HUES64 (cell line): ENCODE results near the gene COX6A2.

Source experiments
- H3K27ac ChIP-seq: 2 replicates; pipeline ENCODE4 v1.7.0; 2013; ENCODE audit warnings: low read depth, low read length, inconsistent platforms
- H3K27me3 ChIP-seq: 2 replicates; pipeline ENCODE4 v1.6.1; 2013; ENCODE audit warnings: mild to moderate bottlenecking, low read length; ENCODE audit not compliant: insufficient read depth
- H3K36me3 ChIP-seq: 2 replicates; pipeline ENCODE4 v1.6.1; 2013; ENCODE audit warnings: mild to moderate bottlenecking, low read length; ENCODE audit not compliant: insufficient read depth
- H3K4me1 ChIP-seq: 2 replicates; pipeline ENCODE4 v1.6.1; 2013; ENCODE audit warnings: mild to moderate bottlenecking, low read length, moderate library complexity; ENCODE audit not compliant: insufficient read depth
- H3K4me3 ChIP-seq: 2 replicates; pipeline ENCODE4 v1.5.1; 2013; ENCODE audit warnings: mild to moderate bottlenecking, low read length, moderate library complexity
- H3K9ac ChIP-seq: 2 replicates; pipeline ENCODE4 v1.6.1; 2013; ENCODE audit warnings: mild to moderate bottlenecking, low read depth, low read length
- H3K9me3 ChIP-seq: 2 replicates; pipeline ENCODE4 v1.6.1; 2013; ENCODE audit warnings: low read depth, low read length; ENCODE audit not compliant: insufficient read depth
- WGBS: fragments of 150-250, 120-280 bp; methylation state at CpG from one replicate; pipeline ENCODE4 v1.1.7; 2013; ENCODE audit warnings: missing lambda C conversion rate; 5-methylcytosine and 5-hydroxymethylcytosine counted together

The COX6A2 gene

GRCh38 chr16:31471241-31471874 is 43.2 kb upstream of the COX6A2 start:
- H3K27ac ChIP-seq: no peak overlapping the region
- no peak overlapping the region; the same call in 1 of the 2 replicates for H3K9ac ChIP-seq
- no peaks in the 10 kb centered on the region for H3K9me3 ChIP-seq
- 0 out of 2 replicates have a peak, but pooled peaks cover 3% of the 10 kb centered on the region for H3K4me1 ChIP-seq
- peaks cover 7% of the 10 kb centered on the region; the same call in 1 of the 2 replicates for H3K36me3 ChIP-seq
- H3K4me3 ChIP-seq: peak overlapping the region; percentile 66
- peaks cover 45% of the 10 kb centered on the region for H3K27me3 ChIP-seq
- 52% methylated on average over 15 of the region's 15 CpGs for WGBS

- no peak overlapping the region for H3K9ac ChIP-seq
- peaks cover 38% of the 10 kb centered on the region for H3K27me3 ChIP-seq
- H3K4me3 ChIP-seq: no peak overlapping the region
- H3K4me1 ChIP-seq: 0 out of 2 replicates have a peak, but pooled peaks cover 3% of the 10 kb centered on the region
- no peak overlapping the region for H3K27ac ChIP-seq
- H3K9me3 ChIP-seq: no peaks in the 10 kb centered on the region
- peaks cover 7% of the 10 kb centered on the region; the same call in 1 of the 2 replicates for H3K36me3 ChIP-seq
- 93% methylated on average over 3 of the region's 3 CpGs for WGBS
These were observed 42.5 kb upstream of the COX6A2 start for GRCh38 chr16:31470615-31471014.

GRCh38 chr16:31467858-31468257 is 39.7 kb upstream of the COX6A2 start:
- no peak overlapping the region for H3K9ac ChIP-seq
- no peak overlapping the region for H3K27ac ChIP-seq
- H3K9me3 ChIP-seq: no peaks in the 10 kb centered on the region
- H3K36me3 ChIP-seq: peaks cover 13% of the 10 kb centered on the region; the same call in 1 of the 2 replicates
- peaks cover 16% of the 10 kb centered on the region for H3K27me3 ChIP-seq
- 93% methylated on average over 4 of the region's 5 CpGs for WGBS
- no peak overlapping the region for H3K4me3 ChIP-seq
- H3K4me1 ChIP-seq: 0 out of 2 replicates have a peak, but pooled peaks cover 3% of the 10 kb centered on the region

GRCh38 chr16:31467151-31467773 is 39.1 kb upstream of the COX6A2 start:
- Histone ChIP-seq H3K36me3 (peaks cover 13% of the 10 kb centered on the region; the same call in 1 of the 2 replicates), H3K9ac (no peak overlapping the region), H3K27ac (no peak overlapping the region), H3K27me3 (peaks cover 10% of the 10 kb centered on the region), H3K4me3 (no peak overlapping the region), H3K4me1 (0 out of 2 replicates have a peak, but pooled peaks cover 3% of the 10 kb centered on the region), H3K9me3 (no peaks in the 10 kb centered on the region)
- WGBS: 87% methylated on average over 3 of the region's 5 CpGs

- 94% methylated on average over 18 of the region's 18 CpGs for WGBS
- Histone ChIP-seq H3K27ac (no peak overlapping the region), H3K4me3 (no peak overlapping the region), H3K9me3 (no peaks in the 10 kb centered on the region), H3K27me3 (peaks cover 6% of the 10 kb centered on the region), H3K36me3 (peaks cover 13% of the 10 kb centered on the region; the same call in 1 of the 2 replicates), H3K4me1 (0 out of 2 replicates have a peak, but pooled peaks cover under 1% of the 10 kb centered on the region), H3K9ac (no peak overlapping the region)
These were observed 38.3 kb upstream of the COX6A2 start for GRCh38 chr16:31466381-31466841.

- Histone ChIP-seq H3K4me1 (no peaks in the 10 kb centered on the region), H3K36me3 (peaks cover 13% of the 10 kb centered on the region; the same call in 1 of the 2 replicates), H3K9ac (no peak overlapping the region), H3K27me3 (0 out of 2 replicates have a peak, but pooled peaks cover 1% of the 10 kb centered on the region), H3K9me3 (no peaks in the 10 kb centered on the region), H3K4me3 (no peak overlapping the region), H3K27ac (no peak overlapping the region)
- WGBS: 93% methylated on average over 20 of the region's 20 CpGs
These were observed 37.7 kb upstream of the COX6A2 start for GRCh38 chr16:31465788-31466370.

- Histone ChIP-seq H3K4me1 (no peaks in the 10 kb centered on the region; the same call in 1 of the 2 replicates), H3K4me3 (no peak overlapping the region), H3K36me3 (peaks cover 13% of the 10 kb centered on the region; the same call in 1 of the 2 replicates), H3K27ac (no peak overlapping the region), H3K27me3 (no peaks in the 10 kb centered on the region), H3K9me3 (no peaks in the 10 kb centered on the region), H3K9ac (no peak overlapping the region)
- WGBS: 95% methylated on average over 17 of the region's 17 CpGs
These were observed 36.7 kb upstream of the COX6A2 start for GRCh38 chr16:31464781-31465260.

- no peaks in the 10 kb centered on the region; the same call in 1 of the 2 replicates for H3K4me1 ChIP-seq
- H3K27ac ChIP-seq: no peak overlapping the region
- H3K36me3 ChIP-seq: peaks cover 13% of the 10 kb centered on the region; the same call in 1 of the 2 replicates
- WGBS: 95% methylated on average over 36 of the region's 36 CpGs
- no peak overlapping the region for H3K4me3 ChIP-seq
- no peaks in the 10 kb centered on the region for H3K27me3 ChIP-seq
- no peak overlapping the region for H3K9ac ChIP-seq
- no peaks in the 10 kb centered on the region for H3K9me3 ChIP-seq
These were observed 36.2 kb upstream of the COX6A2 start for GRCh38 chr16:31464348-31464769.

- H3K27ac ChIP-seq: no peak overlapping the region
- WGBS: 96% methylated on average over 35 of the region's 35 CpGs
- H3K9ac ChIP-seq: no peak overlapping the region
- H3K4me3 ChIP-seq: no peak overlapping the region
- H3K27me3 ChIP-seq: no peaks in the 10 kb centered on the region
- H3K36me3 ChIP-seq: peaks cover 12% of the 10 kb centered on the region; the same call in 1 of the 2 replicates
- no peaks in the 10 kb centered on the region; the same call in 1 of the 2 replicates for H3K4me1 ChIP-seq
- H3K9me3 ChIP-seq: no peaks in the 10 kb centered on the region
These were observed 34.0 kb upstream of the COX6A2 start for GRCh38 chr16:31461921-31462804.

- Histone ChIP-seq H3K27ac (no peak overlapping the region), H3K36me3 (peaks cover 14% of the 10 kb centered on the region; the same call in 1 of the 2 replicates), H3K4me3 (no peak overlapping the region), H3K27me3 (no peaks in the 10 kb centered on the region), H3K9me3 (no peaks in the 10 kb centered on the region), H3K9ac (no peak overlapping the region), H3K4me1 (no peaks in the 10 kb centered on the region; the same call in 1 of the 2 replicates)
- WGBS: 96% methylated on average over 10 of the region's 10 CpGs
These were observed 33.2 kb upstream of the COX6A2 start for GRCh38 chr16:31461201-31461920.
